ENCODE data around the gene RIPPLY3.
A peak's percentile ranks its signal among the peaks of the same experiment; 100 is the strongest.
"Not testable (repeated sequence)": the region's sequence is repeated elsewhere in the genome, so short reads cannot be mapped to it uniquely, and the experiment has no call there.

The RIPPLY3 gene

GRCh38 chr21:37005548-37006485 lies 685 bp upstream of the RIPPLY3 start:
- H3K4me1 Mint-ChIP-seq: peaks cover 5% of the 10 kb centered on the region
- ATAC-seq (replicated peaks; ENCODE audit: extremely low read depth, poor library complexity, severe bottlenecking): no peak
- DNase-seq (ENCODE audit: low spot score in 2 of 2): no peak
- no peaks in the 10 kb centered on the region for H3K36me3 Mint-ChIP-seq (ENCODE audit: insufficient read depth)
- H3K4me3 Mint-ChIP-seq: peak overlapping the region; percentile 59
- peaks cover 16% of the 10 kb centered on the region for H3K27me3 Mint-ChIP-seq
- H3K9me3 Mint-ChIP-seq: no peaks in the 10 kb centered on the region
- no peak overlapping the region for H3K27ac Mint-ChIP-seq (ENCODE audit: low read depth)

- peaks cover 5% of the 10 kb centered on the region for H3K4me1 Mint-ChIP-seq
- H3K9me3 Mint-ChIP-seq: no peaks in the 10 kb centered on the region
- ATAC-seq (replicated peaks; ENCODE audit: extremely low read depth, poor library complexity, severe bottlenecking): no peak
- peaks cover 34% of the 10 kb centered on the region for H3K27me3 Mint-ChIP-seq
- H3K4me3 Mint-ChIP-seq: no peak overlapping the region
- no peak for DNase-seq (ENCODE audit: low spot score in 2 of 2)
- no peaks in the 10 kb centered on the region for H3K36me3 Mint-ChIP-seq (ENCODE audit: insufficient read depth)
- H3K27ac Mint-ChIP-seq (ENCODE audit: low read depth): no peak overlapping the region
Observed at GRCh38 chr21:37008724-37009123, 2.2 kb downstream of the RIPPLY3 start.

GRCh38 chr21:37009740-37010341 lies 3.3 kb downstream of the RIPPLY3 start:
- Mint-ChIP-seq H3K27ac (ENCODE audit: low read depth) (no peak overlapping the region), H3K27me3 (peaks cover 44% of the 10 kb centered on the region), H3K4me1 (peaks cover 5% of the 10 kb centered on the region), H3K9me3 (no peaks in the 10 kb centered on the region), H3K4me3 (peak overlapping the region; percentile 44), H3K36me3 (ENCODE audit: insufficient read depth) (no peaks in the 10 kb centered on the region)
- ATAC-seq (replicated peaks; ENCODE audit: extremely low read depth, poor library complexity, severe bottlenecking): peak; percentile 83
- peak; percentile 53 to 70 for DNase-seq (ENCODE audit: low spot score in 2 of 2)

GRCh38 chr21:37017951-37018679 lies 11.6 kb downstream of the RIPPLY3 start:
- ATAC-seq (replicated peaks; ENCODE audit: extremely low read depth, poor library complexity, severe bottlenecking) (no peak), DNase-seq (ENCODE audit: low spot score in 2 of 2) (no peak)
- no peak overlapping the region for H3K4me3 Mint-ChIP-seq
- no peaks in the 10 kb centered on the region for H3K4me1 Mint-ChIP-seq
- H3K27ac Mint-ChIP-seq (ENCODE audit: low read depth): no peak overlapping the region
- H3K27me3 Mint-ChIP-seq: peaks cover 18% of the 10 kb centered on the region
- H3K36me3 Mint-ChIP-seq (ENCODE audit: insufficient read depth): no peaks in the 10 kb centered on the region
- no peaks in the 10 kb centered on the region for H3K9me3 Mint-ChIP-seq

- no peak overlapping the region for H3K27ac Mint-ChIP-seq (ENCODE audit: low read depth)
- no peak for DNase-seq (ENCODE audit: low spot score in 2 of 2)
- no peaks in the 10 kb centered on the region for H3K4me1 Mint-ChIP-seq
- H3K9me3 Mint-ChIP-seq: no peaks in the 10 kb centered on the region
- ATAC-seq (replicated peaks; ENCODE audit: extremely low read depth, poor library complexity, severe bottlenecking): no peak
- no peak overlapping the region for H3K4me3 Mint-ChIP-seq
- no peaks in the 10 kb centered on the region for H3K27me3 Mint-ChIP-seq
- no peaks in the 10 kb centered on the region for H3K36me3 Mint-ChIP-seq (ENCODE audit: insufficient read depth)
Observed at GRCh38 chr21:37026499-37026898, 20.0 kb downstream of the RIPPLY3 start.

- Mint-ChIP-seq H3K27ac (ENCODE audit: low read depth) (no peak overlapping the region), H3K4me1 (no peaks in the 10 kb centered on the region), H3K4me3 (no peak overlapping the region), H3K9me3 (no peaks in the 10 kb centered on the region), H3K36me3 (ENCODE audit: insufficient read depth) (no peaks in the 10 kb centered on the region), H3K27me3 (no peaks in the 10 kb centered on the region)
- DNase-seq (ENCODE audit: low spot score in 2 of 2) (no peak), ATAC-seq (replicated peaks; ENCODE audit: extremely low read depth, poor library complexity, severe bottlenecking) (no peak)
Observed at GRCh38 chr21:37028570-37028969, 22.1 kb downstream of the RIPPLY3 start.

- H3K9me3 Mint-ChIP-seq: no peaks in the 10 kb centered on the region
- H3K27me3 Mint-ChIP-seq: no peaks in the 10 kb centered on the region
- H3K27ac Mint-ChIP-seq (ENCODE audit: low read depth): no peak overlapping the region
- DNase-seq (ENCODE audit: low spot score in 2 of 2) (no peak), ATAC-seq (replicated peaks; ENCODE audit: extremely low read depth, poor library complexity, severe bottlenecking) (no peak)
- H3K4me3 Mint-ChIP-seq: no peak overlapping the region
- H3K36me3 Mint-ChIP-seq (ENCODE audit: insufficient read depth): no peaks in the 10 kb centered on the region
- H3K4me1 Mint-ChIP-seq: no peaks in the 10 kb centered on the region
Observed at GRCh38 chr21:37030864-37031263, 24.4 kb downstream of the RIPPLY3 start.

GRCh38 chr21:37032293-37032692 lies 25.8 kb downstream of the RIPPLY3 start:
- DNase-seq (ENCODE audit: low spot score in 2 of 2) (no peak), ATAC-seq (replicated peaks; ENCODE audit: extremely low read depth, poor library complexity, severe bottlenecking) (no peak)
- no peaks in the 10 kb centered on the region for H3K4me1 Mint-ChIP-seq
- H3K4me3 Mint-ChIP-seq: no peak overlapping the region
- H3K36me3 Mint-ChIP-seq (ENCODE audit: insufficient read depth): no peaks in the 10 kb centered on the region
- no peaks in the 10 kb centered on the region for H3K27me3 Mint-ChIP-seq
- no peaks in the 10 kb centered on the region for H3K9me3 Mint-ChIP-seq
- no peak overlapping the region for H3K27ac Mint-ChIP-seq (ENCODE audit: low read depth)

- Mint-ChIP-seq H3K27me3 (no peaks in the 10 kb centered on the region), H3K27ac (ENCODE audit: low read depth) (no peak overlapping the region), H3K4me3 (no peak overlapping the region), H3K9me3 (no peaks in the 10 kb centered on the region), H3K4me1 (no peaks in the 10 kb centered on the region), H3K36me3 (ENCODE audit: insufficient read depth) (no peaks in the 10 kb centered on the region)
- ATAC-seq (replicated peaks; ENCODE audit: extremely low read depth, poor library complexity, severe bottlenecking): no peak
- DNase-seq (ENCODE audit: low spot score in 2 of 2): no peak
Observed at GRCh38 chr21:37032877-37033471, 26.5 kb downstream of the RIPPLY3 start.

GRCh38 chr21:37034394-37034793 lies 27.9 kb downstream of the RIPPLY3 start:
- not testable (repeated sequence) for ATAC-seq (replicated peaks; ENCODE audit: extremely low read depth, poor library complexity, severe bottlenecking); H3K4me1 Mint-ChIP-seq

GRCh38 chr21:37036177-37036576 lies 29.7 kb downstream of the RIPPLY3 start:
- DNase-seq (ENCODE audit: low spot score in 2 of 2) (no peak), ATAC-seq (replicated peaks; ENCODE audit: extremely low read depth, poor library complexity, severe bottlenecking) (no peak)
- H3K36me3 Mint-ChIP-seq (ENCODE audit: insufficient read depth): no peaks in the 10 kb centered on the region
- no peak overlapping the region for H3K27ac Mint-ChIP-seq (ENCODE audit: low read depth)
- no peaks in the 10 kb centered on the region for H3K27me3 Mint-ChIP-seq
- no peaks in the 10 kb centered on the region for H3K9me3 Mint-ChIP-seq
- H3K4me1 Mint-ChIP-seq: no peaks in the 10 kb centered on the region
- no peak overlapping the region for H3K4me3 Mint-ChIP-seq

More at GRCh38 chr21:37034394-37034793, 27.9 kb downstream of the RIPPLY3 start:
- DNase-seq (ENCODE audit: low spot score in 2 of 2); H3K36me3 Mint-ChIP-seq (ENCODE audit: insufficient read depth); H3K4me3 Mint-ChIP-seq; H3K27ac Mint-ChIP-seq (ENCODE audit: low read depth); H3K9me3 Mint-ChIP-seq; H3K27me3 Mint-ChIP-seq: not testable (repeated sequence)

GRCh38 chr21:37039411-37040075 lies 33.0 kb downstream of the RIPPLY3 start:
- Mint-ChIP-seq H3K4me1 (peaks cover 3% of the 10 kb centered on the region), H3K36me3 (ENCODE audit: insufficient read depth) (no peaks in the 10 kb centered on the region), H3K27ac (ENCODE audit: low read depth) (no peak overlapping the region), H3K4me3 (no peak overlapping the region), H3K9me3 (no peaks in the 10 kb centered on the region), H3K27me3 (no peaks in the 10 kb centered on the region)
- DNase-seq (ENCODE audit: low spot score in 2 of 2) (no peak), ATAC-seq (replicated peaks; ENCODE audit: extremely low read depth, poor library complexity, severe bottlenecking) (no peak)
